ENCODE results near the gene OR10J5.

GRCh38 chr1:159580340-159580739, 44.5 kb upstream of the OR10J5 start:
- TF ChIP-seq, protein P1, sequence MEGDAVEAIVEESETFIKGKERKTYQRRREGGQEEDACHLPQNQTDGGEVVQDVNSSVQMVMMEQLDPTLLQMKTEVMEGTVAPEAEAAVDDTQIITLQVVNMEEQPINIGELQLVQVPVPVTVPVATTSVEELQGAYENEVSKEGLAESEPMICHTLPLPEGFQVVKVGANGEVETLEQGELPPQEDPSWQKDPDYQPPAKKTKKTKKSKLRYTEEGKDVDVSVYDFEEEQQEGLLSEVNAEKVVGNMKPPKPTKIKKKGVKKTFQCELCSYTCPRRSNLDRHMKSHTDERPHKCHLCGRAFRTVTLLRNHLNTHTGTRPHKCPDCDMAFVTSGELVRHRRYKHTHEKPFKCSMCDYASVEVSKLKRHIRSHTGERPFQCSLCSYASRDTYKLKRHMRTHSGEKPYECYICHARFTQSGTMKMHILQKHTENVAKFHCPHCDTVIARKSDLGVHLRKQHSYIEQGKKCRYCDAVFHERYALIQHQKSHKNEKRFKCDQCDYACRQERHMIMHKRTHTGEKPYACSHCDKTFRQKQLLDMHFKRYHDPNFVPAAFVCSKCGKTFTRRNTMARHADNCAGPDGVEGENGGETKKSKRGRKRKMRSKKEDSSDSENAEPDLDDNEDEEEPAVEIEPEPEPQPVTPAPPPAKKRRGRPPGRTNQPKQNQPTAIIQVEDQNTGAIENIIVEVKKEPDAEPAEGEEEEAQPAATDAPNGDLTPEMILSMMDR (IDR thresholded peaks at IDR 0.05), result no peak
- no peak for TF ChIP-seq POLR2A (IDR thresholded peaks at IDR 0.05)

Data from testis (tissue), 2 donors.